Activated CD4-positive, alpha-beta T cell treated with anti-CD3 and anti-CD28 coated beads, Interleukin-2, amount 10 ng/mL, durations not matched to agents 7 days and 5 days (primary cell): ENCODE measurements around the gene OR1M1. TPM values are rescaled to one million over a fixed set of nuclear protein-coding genes. Genes with fewer than 3 reads are reported as not detected.
"Not testable (repeated sequence)": the region's sequence is repeated elsewhere in the genome, so short reads cannot be mapped to it uniquely, and the experiment has no call there.

Experiments used
- CTCF ChIA-PET: fragments of 350-600 bp; sonication (Branson Sonifier 250); formaldehyde crosslinking; loops from one replicate; lab custom pipeline; 2021; ENCODE audit warnings: antibody characterized with exemption; lab: Charles Lee
- POLR2A ChIA-PET: fragments of 350-600 bp; sonication (Branson Sonifier 250); formaldehyde crosslinking; loops from one replicate; lab custom pipeline; 2021; ENCODE audit warnings: antibody characterized with exemption; lab: Charles Lee
- DNase-seq: peaks from one replicate; pipeline ENCODE4 v3.0.0-alpha.2; 2020
- H3K27ac Mint-ChIP-seq: one replicate; pipeline ENCODE4 v1.8.0; 2021; ENCODE audit warnings: mild to moderate bottlenecking, moderate library complexity, mixed read lengths
- H3K27me3 Mint-ChIP-seq: one replicate; pipeline ENCODE4 v1.8.0; 2021; ENCODE audit warnings: mixed read lengths
- H3K36me3 Mint-ChIP-seq: one replicate; pipeline ENCODE4 v1.8.0; 2021; ENCODE audit warnings: low read depth, mixed read lengths
- H3K4me1 Mint-ChIP-seq: one replicate; pipeline ENCODE4 v1.8.0; 2021; ENCODE audit warnings: mixed read lengths
- H3K4me3 Mint-ChIP-seq: one replicate; pipeline ENCODE4 v1.8.0; 2021; ENCODE audit warnings: mild to moderate bottlenecking, moderate library complexity, mixed read lengths
- H3K9me3 Mint-ChIP-seq: one replicate; pipeline ENCODE4 v1.8.0; 2021; ENCODE audit warnings: mixed read lengths
- total RNA-seq, 2 experiments: library from RNA; stranded (reverse); gene quantifications; one replicate each; pipeline ENCODE4 v1.2.3, GENCODE V29; 2021

The OR1M1 gene, protein sequence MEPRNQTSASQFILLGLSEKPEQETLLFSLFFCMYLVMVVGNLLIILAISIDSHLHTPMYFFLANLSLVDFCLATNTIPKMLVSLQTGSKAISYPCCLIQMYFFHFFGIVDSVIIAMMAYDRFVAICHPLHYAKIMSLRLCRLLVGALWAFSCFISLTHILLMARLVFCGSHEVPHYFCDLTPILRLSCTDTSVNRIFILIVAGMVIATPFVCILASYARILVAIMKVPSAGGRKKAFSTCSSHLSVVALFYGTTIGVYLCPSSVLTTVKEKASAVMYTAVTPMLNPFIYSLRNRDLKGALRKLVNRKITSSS
- not detected for total RNA-seq

DNA sequence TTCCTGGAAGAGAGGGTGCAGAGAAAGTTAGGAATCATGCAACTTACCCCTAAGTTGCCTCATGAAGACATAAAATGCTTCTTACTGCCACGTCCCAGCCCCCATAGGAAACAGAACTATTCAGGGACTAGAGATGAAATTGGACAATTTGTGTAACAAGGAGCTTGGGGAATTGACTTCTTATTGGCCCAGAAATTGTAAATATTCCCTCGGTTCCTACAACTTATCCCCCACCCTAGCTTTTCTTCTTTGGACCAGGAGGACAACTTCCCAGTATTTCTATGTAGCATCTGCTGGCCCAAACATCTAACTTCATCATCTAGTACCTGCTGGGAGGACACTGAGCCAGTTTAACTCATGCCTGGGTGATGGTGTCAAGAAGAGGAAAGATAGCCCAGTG, at the start of gene OR1M1:
TSS of gene OR1M1 (plus strand) at position 301 of the 400 bp plus-strand sequence. CDS start 6,184 bp downstream, outside the sequence.
- no peak for DNase-seq
- Mint-ChIP-seq H3K36me3 (no peaks in the 10 kb centered on the region), H3K9me3 (no peaks in the 10 kb centered on the region), H3K4me1 (no peaks in the 10 kb centered on the region), H3K27me3 (peaks cover 2% of the 10 kb centered on the region), H3K27ac (no peak within 1 kb of the TSS), H3K4me3 (no peak within 1 kb of the TSS)
- ChIA-PET POLR2A (no interaction called here), CTCF (interaction anchor here (0.6 kb wide), 1 partner anchor 40 kb away, joined by 4 read pairs; no protein-coding TSS in a partner anchor)

DNA sequence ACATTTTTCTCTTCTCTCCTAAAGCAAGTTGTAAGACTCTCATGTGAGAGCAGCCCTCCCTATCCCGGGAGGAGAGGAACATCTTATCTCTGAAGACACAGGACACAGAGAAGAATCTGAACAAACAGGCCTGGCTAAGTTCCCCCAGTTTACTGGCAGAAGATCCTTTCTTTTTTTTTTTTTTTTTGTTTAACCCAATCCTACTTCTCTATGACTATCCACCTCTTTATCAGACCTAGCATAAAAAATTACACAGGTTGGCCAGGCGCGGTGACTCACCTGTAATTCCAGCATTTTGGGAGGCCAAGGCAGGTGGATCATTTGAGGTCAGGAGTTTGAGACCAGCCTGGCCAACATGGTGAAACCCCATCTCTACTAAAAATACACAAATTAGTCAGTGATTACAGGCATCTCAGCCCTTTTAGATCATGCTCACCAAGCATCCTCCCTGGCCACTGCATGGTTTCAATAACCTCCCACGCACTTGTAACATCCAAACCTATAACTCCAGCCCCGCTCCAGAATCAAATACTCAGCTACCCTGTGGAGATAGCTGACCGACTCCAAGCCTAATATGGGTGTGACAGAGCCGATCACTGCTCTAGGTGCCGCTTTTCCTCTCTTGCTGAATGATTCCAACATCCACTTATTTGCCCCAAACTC, 49.3 kb upstream of the OR1M1 start:
- Mint-ChIP-seq H3K27ac (no peak overlapping the region), H3K4me3 (no peak overlapping the region), H3K4me1 (no peaks in the 10 kb centered on the region), H3K9me3 (no peaks in the 10 kb centered on the region), H3K36me3 (no peaks in the 10 kb centered on the region), H3K27me3 (peaks cover 2% of the 10 kb centered on the region)
- POLR2A ChIA-PET = no interaction called here
- no peak for DNase-seq
- CTCF ChIA-PET = no interaction called here

DNA sequence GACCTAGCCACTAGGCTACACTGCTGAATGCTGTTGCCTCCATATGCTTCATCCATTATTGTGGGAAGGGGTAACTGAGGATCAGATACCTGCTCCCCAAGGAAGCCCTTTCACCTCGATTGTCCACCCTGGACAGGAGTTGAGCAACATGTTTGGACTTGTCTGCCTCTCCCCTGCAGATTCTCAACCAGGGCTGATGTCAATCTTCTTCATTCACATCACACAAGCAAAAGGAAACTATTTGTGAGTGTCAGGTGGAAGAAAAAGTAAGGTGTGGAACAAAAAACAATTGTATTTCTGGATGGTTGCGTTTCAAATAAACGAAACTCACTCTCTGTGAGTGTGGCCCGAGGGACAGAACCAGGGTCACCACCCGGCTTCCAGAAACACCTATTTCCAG, 47.1 kb upstream of the OR1M1 start:
- CTCF ChIA-PET = no interaction called here
- H3K36me3 Mint-ChIP-seq = no peaks in the 10 kb centered on the region

DNA sequence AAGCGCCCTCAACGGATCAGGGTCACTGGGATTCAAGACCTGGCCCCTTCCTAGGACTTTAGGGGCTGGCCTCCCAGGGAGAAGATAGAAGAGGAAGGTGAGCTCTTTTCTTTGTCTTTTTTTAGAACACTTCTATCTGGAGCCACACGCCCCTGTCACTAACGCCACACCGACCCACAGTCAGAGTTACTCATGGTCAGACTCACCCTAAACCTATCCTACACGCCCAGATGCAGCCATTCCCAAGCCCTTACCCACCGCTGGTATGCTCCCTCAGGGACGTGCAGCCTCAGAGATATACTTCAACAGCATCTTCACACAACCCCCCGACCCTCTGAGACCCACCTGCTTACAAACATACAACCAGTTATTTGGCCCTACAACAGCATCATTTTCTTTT, 46.7 kb upstream of the OR1M1 start:
- no peaks in the 10 kb centered on the region for H3K9me3 Mint-ChIP-seq
- no peak overlapping the region for H3K27ac Mint-ChIP-seq
- H3K4me3 Mint-ChIP-seq = no peak overlapping the region
- no peaks in the 10 kb centered on the region for H3K4me1 Mint-ChIP-seq
- ChIA-PET CTCF (interaction anchor here (0.8 kb wide), 1 partner anchor 23 kb away, joined by 3 read pairs; no protein-coding TSS in a partner anchor), POLR2A (no interaction called here)
- no peaks in the 10 kb centered on the region for H3K36me3 Mint-ChIP-seq
- DNase-seq = no peak
- peaks cover 2% of the 10 kb centered on the region for H3K27me3 Mint-ChIP-seq

More for the DNA sequence above, 47.1 kb upstream of the OR1M1 start:
- H3K4me3 Mint-ChIP-seq = no peak overlapping the region
- no peak for DNase-seq
- peaks cover 2% of the 10 kb centered on the region for H3K27me3 Mint-ChIP-seq
- H3K27ac Mint-ChIP-seq = no peak overlapping the region
- POLR2A ChIA-PET = no interaction called here
- H3K4me1 Mint-ChIP-seq = no peaks in the 10 kb centered on the region
- no peaks in the 10 kb centered on the region for H3K9me3 Mint-ChIP-seq

DNA sequence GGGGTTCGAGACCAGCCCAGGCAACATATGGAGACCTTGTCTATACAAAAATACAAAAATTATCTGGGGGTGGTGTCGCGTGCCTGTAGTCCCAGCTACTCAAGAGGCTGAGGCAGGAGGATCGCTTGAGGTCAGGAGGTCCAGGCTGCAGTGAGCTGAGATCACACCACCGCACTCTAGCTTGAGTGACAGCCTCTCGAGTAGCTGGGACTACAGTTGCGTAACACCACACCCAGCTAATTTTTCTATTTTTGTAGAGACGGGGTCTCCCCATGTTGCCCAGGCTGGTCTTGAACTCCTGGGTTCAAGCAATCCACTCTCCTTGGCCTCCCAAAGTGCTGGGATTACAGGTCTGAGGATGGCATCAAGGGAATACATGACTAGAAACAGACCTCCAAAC, 45.8 kb upstream of the OR1M1 start:
- CTCF ChIA-PET = interaction anchor here (0.6 kb wide), 1 partner anchor 11 kb away, joined by 5 read pairs; no protein-coding TSS in a partner anchor
- POLR2A ChIA-PET = no interaction called here
- Mint-ChIP-seq H3K27ac (no peak overlapping the region), H3K27me3 (peaks cover 2% of the 10 kb centered on the region), H3K36me3 (no peaks in the 10 kb centered on the region), H3K4me3 (no peak overlapping the region), H3K4me1 (no peaks in the 10 kb centered on the region), H3K9me3 (no peaks in the 10 kb centered on the region)
- no peak for DNase-seq

DNA sequence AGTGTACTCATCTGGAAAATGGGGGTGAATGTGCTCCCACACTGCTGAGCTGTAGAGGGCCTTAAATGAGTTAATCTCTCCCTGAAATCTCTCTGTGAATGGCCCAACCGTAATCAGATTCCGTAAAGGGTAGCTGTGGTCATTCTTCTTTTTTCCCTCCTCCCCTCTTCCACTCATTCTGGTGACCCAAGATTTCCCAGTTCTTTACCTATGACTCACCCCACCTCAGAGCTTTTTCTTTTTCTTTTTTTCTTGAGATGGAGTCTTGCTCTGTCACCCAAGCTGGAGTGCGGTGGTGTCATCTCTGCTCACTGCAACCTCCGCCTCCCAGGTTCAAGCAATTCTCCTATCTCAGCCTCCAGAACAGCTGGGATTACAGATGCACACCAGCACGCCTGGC, 43.3 kb upstream of the OR1M1 start:
- CTCF ChIA-PET = no interaction called here
- POLR2A ChIA-PET = no interaction called here

DNA sequence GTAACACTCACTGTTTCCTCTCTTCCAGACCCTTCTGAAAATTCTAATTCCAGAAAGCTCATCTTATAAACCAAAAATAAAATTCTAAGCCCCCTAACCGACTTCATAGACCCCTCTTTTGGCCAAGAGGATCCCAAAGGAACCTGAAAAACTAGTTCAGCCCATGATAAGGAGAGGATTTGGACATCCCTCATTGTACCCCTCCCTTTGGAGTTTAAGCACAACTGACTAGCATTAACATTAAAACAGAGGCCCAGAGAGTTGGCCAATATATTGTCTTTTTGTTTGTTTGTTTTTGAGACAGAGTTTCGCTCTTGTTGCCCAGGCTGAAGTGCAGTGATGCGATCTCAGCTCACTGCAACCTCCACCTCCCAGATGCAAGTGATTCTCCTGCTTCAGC, 42.4 kb upstream of the OR1M1 start:
- no peaks in the 10 kb centered on the region for H3K27me3 Mint-ChIP-seq
- DNase-seq = no peak
- H3K27ac Mint-ChIP-seq = no peak overlapping the region
- ChIA-PET POLR2A (no interaction called here), CTCF (no interaction called here)
- H3K9me3 Mint-ChIP-seq = no peaks in the 10 kb centered on the region
- H3K4me3 Mint-ChIP-seq = no peak overlapping the region
- no peaks in the 10 kb centered on the region for H3K4me1 Mint-ChIP-seq
- H3K36me3 Mint-ChIP-seq = no peaks in the 10 kb centered on the region

More for the DNA sequence above, 43.3 kb upstream of the OR1M1 start:
- DNase-seq = no peak
- Mint-ChIP-seq H3K4me3 (no peak overlapping the region), H3K27me3 (no peaks in the 10 kb centered on the region), H3K4me1 (no peaks in the 10 kb centered on the region), H3K9me3 (no peaks in the 10 kb centered on the region), H3K36me3 (no peaks in the 10 kb centered on the region), H3K27ac (no peak overlapping the region)

DNA sequence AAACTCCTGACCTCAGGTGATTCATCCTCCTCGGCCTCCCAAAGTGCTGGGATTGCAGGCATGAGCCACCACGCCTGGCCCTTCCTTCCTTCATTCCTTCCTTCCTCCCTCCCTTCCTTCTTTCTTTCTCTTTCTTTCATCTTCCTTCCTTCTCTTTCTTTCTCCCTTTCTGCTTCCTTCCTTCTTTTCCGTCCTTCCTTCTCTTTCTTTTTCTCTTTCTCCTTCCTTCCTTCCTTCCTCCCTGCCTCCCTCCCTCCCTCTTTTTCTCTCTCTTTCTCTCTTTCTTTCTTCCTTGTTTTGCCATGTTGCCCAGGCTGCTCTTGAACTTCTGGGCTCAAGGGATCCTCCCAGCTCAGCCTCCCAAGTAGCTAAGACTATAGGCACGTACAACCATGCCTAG, 40.2 kb upstream of the OR1M1 start:
- H3K9me3 Mint-ChIP-seq = no peaks in the 10 kb centered on the region
- DNase-seq = no peak
- no peaks in the 10 kb centered on the region for H3K27me3 Mint-ChIP-seq
- POLR2A ChIA-PET = no interaction called here
- no peaks in the 10 kb centered on the region for H3K36me3 Mint-ChIP-seq
- no peaks in the 10 kb centered on the region for H3K4me1 Mint-ChIP-seq
- H3K27ac Mint-ChIP-seq = no peak overlapping the region
- CTCF ChIA-PET = interaction anchor here (0.7 kb wide), 1 partner anchor 40 kb away, joined by 4 read pairs; no protein-coding TSS in a partner anchor
- H3K4me3 Mint-ChIP-seq = no peak overlapping the region

DNA sequence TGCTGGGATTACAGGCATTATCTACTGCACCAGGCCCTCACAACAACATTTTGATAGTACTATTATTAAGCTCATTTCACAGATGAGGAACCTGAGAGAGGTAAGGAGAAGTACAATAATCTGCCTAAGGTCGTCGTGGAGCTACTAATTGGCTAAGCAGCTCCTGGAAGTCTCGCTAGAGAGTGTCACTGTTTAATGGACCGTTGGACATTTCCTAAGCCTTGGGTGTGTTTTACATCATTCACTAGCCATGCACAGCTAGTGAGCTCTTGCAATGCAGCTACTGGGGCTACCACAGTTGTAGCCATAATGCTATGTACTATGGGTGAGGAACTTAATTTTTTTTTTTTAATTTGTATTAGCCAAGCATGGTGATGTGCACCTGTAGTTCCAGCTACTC, 34.0 kb upstream of the OR1M1 start:
- Mint-ChIP-seq H3K27me3 (no peaks in the 10 kb centered on the region), H3K27ac (no peak overlapping the region), H3K4me1 (peaks cover 3% of the 10 kb centered on the region), H3K36me3 (no peaks in the 10 kb centered on the region), H3K4me3 (no peak overlapping the region), H3K9me3 (no peaks in the 10 kb centered on the region)
- ChIA-PET CTCF (no interaction called here), POLR2A (no interaction called here)
- DNase-seq = no peak

DNA sequence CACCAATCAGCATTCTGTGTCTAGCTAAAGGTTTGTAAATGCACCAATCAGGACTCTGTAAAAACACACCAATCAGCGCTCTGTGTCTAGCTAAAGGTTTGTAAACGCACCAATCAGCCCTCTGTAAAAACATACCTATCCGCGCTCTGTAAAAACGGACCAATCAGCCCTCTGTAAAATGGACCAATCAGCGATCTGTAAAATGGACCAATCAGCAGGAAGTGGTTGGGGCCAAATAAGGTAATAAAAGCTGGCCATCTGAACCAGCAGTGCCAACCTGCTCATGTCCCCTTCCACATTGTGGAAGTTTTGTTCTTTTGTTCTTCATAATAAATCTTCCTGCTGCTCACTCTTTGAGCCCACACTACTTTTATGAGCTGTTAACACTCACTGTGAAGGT, 33.2 kb upstream of the OR1M1 start:
- DNase-seq, H3K4me1 Mint-ChIP-seq, H3K4me3 Mint-ChIP-seq, POLR2A ChIA-PET, H3K27me3 Mint-ChIP-seq, CTCF ChIA-PET, H3K36me3 Mint-ChIP-seq, H3K9me3 Mint-ChIP-seq, H3K27ac Mint-ChIP-seq: not testable (repeated sequence)

DNA sequence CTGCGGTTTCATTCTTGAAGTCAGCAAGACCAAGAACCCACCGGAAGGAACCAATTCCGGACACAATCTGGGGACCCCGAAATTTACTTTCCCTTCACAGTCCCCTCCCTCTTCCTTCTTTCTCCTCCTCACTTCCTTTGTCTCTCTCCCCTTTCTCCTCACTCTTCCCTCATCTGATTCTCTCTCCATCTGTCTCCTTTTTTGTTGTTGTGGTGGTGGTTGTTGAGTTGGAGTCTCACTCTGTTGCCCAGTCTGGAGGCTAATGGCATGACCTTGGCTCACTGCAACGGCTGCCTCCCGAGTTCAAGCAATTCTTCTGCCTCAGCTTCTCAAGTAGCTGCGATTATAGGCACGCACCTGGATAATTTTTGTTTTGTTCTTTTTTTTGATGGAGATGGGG, 32.7 kb upstream of the OR1M1 start:
- Mint-ChIP-seq H3K9me3 (no peaks in the 10 kb centered on the region), H3K27ac (no peak overlapping the region), H3K4me3 (no peak overlapping the region), H3K36me3 (no peaks in the 10 kb centered on the region), H3K4me1 (peaks cover 3% of the 10 kb centered on the region), H3K27me3 (no peaks in the 10 kb centered on the region)
- CTCF ChIA-PET = no interaction called here
- no peak for DNase-seq
- POLR2A ChIA-PET = no interaction called here

DNA sequence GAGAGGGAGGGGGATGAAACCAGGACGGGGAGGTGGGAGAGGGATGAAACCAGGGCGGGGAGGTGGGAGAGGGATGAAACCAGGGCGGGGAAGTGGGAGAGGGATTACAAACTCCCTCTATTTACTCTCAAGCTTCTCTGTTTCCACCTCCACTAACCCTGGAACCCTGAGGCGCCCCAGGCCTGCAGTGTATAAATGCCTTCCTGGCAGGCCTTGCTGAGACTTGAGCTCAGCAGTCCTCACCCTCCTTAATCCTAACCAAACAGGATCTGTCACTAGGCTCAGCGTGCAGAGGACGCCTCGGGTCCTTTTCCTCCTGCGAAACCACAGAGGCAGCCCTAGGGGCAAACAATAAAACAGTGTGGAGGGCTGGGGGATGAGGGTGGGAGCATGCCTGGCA, 32.1 kb upstream of the OR1M1 start:
- Mint-ChIP-seq H3K27me3 (no peaks in the 10 kb centered on the region), H3K4me3 (no peak overlapping the region), H3K4me1 (peaks cover 3% of the 10 kb centered on the region), H3K27ac (no peak overlapping the region), H3K36me3 (no peaks in the 10 kb centered on the region), H3K9me3 (no peaks in the 10 kb centered on the region)
- POLR2A ChIA-PET = no interaction called here
- DNase-seq = no peak
- CTCF ChIA-PET = no interaction called here

DNA sequence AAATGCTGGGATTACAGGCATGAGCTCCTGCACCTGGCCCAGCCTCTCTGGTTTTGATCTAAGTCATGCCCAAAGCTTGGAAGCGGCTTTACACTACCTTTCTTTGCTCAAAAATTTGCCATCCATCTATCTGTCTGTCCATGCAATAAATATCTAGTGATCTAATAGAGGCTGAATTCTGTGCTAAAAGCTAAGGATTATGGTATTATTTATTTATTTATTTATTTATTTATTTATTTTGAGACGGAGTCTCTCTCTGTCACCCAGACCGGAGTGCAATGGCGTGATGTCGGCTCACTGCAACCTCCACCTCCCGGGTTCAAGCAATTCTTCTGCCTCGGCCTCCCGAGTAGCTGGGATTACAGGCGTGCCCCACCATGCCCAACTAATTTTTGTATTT, 30.7 kb upstream of the OR1M1 start:
- H3K27ac Mint-ChIP-seq, H3K36me3 Mint-ChIP-seq: not testable (repeated sequence)

More for the DNA sequence above, 30.7 kb upstream of the OR1M1 start:
- H3K4me3 Mint-ChIP-seq, DNase-seq, H3K27me3 Mint-ChIP-seq, POLR2A ChIA-PET, CTCF ChIA-PET, H3K4me1 Mint-ChIP-seq, H3K9me3 Mint-ChIP-seq: not testable (repeated sequence)
